NCI-H187 treated with DMSO at 0.1 percent for 48 hours (cell line): ENCODE results near the gene CYP4F11.
"Not testable (repeated sequence)": the region's sequence is repeated elsewhere in the genome, so short reads cannot be mapped to it uniquely, and the experiment has no call there.

ENCODE experiments used
- DNase-seq: peaks from one replicate; lab custom pipeline; 2025; lab: John Stamatoyannopoulos, UW

Gene CYP4F11, protein sequence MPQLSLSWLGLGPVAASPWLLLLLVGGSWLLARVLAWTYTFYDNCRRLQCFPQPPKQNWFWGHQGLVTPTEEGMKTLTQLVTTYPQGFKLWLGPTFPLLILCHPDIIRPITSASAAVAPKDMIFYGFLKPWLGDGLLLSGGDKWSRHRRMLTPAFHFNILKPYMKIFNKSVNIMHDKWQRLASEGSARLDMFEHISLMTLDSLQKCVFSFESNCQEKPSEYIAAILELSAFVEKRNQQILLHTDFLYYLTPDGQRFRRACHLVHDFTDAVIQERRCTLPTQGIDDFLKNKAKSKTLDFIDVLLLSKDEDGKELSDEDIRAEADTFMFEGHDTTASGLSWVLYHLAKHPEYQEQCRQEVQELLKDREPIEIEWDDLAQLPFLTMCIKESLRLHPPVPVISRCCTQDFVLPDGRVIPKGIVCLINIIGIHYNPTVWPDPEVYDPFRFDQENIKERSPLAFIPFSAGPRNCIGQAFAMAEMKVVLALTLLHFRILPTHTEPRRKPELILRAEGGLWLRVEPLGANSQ

DNA sequence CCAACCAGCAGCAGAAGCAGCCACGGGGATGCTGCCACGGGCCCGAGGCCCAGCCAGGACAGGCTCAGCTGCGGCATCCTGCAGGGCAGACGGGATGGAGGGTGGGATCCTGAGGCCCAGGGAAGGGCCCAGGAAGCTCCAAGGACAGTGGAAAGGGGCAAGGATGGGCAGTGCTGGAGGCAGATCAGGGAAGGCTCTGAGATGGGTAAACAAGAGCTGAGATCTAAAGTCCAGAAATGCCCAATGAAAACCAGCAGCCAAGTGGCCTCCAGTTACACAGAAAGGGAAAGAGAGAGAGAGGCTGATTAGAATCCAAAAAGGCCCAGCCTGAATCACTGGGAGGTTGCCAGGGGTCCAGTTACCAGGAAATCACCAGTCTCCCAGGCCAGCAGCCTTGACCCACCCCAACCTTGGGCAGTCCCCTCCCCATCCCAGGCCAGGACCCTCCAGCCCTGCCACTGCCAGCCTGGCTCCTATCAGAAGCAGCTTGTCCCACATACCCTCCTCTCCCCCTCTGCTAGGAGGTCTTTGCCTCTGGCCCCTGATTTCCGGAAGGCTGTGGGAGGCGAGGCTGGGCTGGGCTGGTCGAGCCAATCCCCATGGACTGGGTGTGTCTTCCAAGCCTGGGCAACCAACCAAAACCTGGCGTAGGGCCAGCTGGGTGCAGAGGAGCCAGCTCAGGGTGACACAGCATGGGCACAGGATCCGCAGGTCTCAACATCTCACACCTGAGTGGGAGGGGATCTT, at the start of gene CYP4F11:
Gene CYP4F11 (minus strand): TSS at position 198 of the 747 bp plus-strand sequence. CDS start 121 bp downstream, at position 77.
- DNase-seq, result no peak

DNA sequence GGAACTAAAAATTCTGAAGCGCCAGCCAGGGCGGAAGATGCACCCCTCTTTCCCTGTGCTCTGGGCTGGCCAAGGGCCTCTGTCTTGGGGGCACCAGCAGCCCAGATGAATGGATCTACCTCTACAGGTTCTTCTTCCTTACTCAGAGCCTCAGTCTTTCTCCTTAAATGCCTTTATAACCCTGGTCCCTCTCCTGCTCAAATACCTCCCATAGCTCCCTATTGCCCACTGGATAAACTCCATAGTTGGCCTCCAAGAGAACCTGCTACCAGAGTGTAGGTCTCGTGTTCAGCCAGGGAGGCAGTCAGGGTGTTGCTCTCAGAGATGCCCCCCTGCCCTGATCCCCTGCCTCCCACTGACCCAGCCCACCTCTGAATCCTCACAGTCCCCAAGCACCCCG, 45.0 kb upstream of the CYP4F11 start:
- no peak for DNase-seq

DNA sequence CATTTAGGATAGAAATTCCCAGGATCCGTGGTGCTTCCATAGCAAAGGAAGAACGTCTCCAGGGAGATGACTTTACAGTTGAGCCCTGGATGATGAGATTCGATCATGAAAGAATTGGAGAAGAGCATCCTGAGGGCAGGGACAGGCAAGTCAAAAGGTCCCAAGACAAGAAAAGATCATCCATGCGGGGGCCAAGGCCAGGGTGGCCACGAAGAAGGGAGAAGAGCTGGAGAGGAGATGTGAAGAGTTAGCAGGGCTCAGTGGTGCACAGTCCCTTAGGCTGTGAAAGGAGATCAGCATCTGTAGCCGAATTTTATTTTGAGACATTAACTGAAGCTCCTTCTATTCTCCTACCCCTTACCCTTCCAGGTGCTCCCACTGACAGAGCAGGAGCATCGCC, 43.4 kb upstream of the CYP4F11 start:
- no peak for DNase-seq

DNA sequence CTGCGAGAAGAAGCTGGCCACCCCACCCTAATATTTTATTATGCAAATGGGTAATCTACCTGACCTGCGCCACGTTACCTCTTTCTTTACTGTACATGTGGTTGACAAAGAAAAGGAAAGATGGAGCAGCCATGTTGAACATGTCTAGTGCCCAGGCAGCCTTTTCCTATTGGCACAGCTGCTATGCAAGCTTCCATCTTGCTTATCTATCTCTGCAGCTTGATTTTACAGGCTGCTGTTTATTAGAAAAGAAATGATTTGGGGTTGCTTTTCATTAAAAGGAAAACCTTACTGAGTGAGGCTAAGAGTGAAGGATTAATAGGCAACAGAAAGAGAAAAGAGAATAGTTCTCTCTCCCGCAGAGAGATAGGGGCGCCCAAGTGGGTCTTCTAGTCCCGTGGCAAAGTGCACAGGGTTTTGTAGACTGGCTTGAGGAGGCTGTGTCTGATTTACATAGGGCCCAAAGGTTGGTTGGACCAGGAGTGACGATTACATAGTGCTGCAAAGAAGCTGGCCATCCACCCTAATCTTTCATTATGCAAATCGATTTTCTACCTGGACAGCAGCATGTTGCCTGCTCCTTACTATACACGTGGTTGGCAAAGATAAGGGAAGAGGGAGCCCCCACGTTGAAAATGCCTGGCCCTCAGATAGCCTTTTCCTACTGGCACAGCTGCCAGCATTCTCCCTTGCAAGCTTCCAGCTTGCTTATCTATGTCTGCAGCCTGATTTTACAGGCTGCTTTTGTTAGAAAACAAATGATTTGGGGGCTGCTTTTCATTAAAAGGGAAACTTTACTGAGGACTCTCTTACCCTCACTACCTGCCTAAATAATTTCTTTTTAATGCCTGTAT, 42.7 kb upstream of the CYP4F11 start:
- DNase-seq, result no peak

DNA sequence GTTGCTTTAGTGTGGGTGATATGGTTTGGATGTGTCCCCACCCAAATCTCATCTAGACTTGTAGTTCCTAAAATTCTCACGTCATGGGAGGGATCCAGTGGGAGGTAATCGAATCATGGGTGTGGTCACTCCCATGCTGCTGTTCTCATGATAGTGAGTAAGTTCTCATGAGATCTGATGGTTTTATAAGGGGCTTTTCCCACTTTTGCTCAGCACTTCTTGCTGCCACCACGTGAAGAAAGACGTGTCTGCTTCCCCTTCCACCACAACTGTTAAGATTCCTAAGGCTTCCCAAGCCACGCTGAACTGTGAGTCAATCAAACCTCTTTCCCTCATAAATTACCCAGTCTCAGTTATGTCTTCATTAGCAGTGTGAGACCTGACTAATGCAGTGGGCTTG, 40.5 kb upstream of the CYP4F11 start:
- DNase-seq, result no peak

DNA sequence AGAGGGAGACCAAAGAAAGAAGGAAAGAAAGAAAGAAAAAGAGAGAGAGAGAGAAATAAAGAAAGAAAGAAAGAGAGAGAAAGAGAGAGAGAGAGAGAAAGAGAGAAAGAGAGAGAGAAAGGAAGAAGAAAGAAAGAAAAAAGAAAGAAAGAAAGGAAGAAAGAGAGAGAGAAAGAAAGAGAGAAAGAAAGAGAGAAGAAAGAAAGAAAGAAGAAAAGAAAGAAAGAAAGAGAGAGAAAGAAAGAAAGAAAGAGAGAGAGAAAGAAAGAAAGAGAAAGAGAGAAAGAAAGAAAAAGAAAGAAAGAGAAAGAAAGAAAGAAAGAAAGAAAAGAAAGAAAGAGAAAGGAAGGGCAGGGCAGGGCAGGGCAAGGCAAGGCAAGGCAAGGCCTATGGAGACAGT, 37.7 kb upstream of the CYP4F11 start:
- not testable (repeated sequence) for DNase-seq

DNA sequence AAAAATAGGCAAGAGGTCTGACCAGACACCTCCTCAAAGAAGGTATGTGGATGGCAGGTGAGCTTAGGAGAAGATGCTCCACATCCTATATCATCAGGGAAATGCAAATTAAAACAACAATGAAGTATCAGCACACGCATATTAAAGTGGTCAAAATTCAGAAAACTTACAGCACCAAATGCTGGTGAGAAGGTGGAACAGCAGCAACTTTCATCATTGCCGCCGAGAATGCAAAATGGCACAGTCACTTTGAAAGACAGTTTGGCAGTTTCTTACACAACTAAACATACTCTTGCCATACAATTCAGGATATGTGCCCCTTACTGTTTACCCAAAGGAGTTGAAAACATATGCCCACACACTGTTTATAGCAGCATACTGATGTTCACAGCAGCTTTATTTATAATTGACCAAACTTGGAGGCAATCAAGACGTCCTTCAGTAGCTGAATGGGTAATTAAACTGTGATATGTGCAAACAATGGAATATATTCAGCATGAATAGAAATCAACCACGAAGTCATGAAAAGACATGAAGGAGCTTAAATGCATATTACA, 37.0 kb upstream of the CYP4F11 start:
- DNase-seq, result no peak

DNA sequence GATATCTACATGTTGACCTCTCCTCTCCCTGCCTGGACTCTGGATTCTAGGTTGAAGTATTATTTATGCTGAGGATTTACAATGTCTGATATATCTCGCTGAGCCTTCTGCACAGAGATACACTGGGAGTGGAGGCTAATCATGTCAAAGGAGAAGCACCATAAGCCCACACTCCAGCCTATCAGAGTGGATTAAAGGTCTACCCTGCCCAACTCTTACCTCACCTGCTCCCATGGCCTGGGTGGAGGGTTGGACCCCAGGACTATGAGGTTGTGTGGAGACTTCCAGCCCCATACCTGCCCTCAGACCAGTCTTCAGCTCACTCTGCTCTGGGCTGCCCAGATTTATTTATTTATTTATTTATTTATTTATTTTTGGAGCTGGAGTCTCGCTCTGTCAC, 29.9 kb upstream of the CYP4F11 start:
- DNase-seq, result no peak

DNA sequence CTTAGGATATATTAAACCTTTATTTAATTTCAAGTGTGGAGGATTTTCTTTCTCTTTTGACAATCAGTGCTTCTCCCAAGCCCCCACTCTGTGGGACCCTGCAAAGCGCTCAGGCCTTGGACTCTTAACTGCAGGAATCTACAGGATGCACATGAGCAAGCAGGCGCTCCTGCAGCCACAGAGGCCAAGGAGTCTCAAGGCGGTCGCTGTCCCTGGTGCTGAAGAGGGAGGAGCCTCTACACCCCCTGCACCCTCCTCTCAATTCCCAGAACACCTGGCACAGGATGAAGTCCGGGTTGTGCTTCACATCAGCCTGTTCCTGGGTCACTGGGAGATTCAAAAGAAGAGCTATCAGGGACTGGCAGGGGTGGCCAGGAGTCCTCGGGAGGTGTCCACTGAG, 28.0 kb upstream of the CYP4F11 start:
- no peak for DNase-seq

DNA sequence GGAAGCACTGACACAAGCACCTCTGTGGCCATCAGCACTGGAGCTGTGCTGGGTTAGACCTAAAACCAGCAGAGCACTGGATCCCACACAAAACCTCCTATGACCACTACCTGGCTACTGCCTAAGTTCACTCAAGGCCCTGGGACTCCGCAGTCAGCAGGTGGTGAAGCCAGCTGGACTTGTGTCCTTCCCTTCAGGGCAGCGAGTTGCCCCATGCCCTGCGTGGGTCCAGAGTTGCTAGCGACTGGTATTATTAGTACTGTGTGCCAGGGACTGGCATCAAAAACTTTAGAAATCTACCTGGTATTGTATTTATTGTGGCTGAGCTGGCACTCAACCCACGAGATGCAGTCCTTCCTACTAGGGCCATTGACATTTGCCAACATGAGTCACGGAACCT, 20.5 kb upstream of the CYP4F11 start:
- DNase-seq, result no peak

DNA sequence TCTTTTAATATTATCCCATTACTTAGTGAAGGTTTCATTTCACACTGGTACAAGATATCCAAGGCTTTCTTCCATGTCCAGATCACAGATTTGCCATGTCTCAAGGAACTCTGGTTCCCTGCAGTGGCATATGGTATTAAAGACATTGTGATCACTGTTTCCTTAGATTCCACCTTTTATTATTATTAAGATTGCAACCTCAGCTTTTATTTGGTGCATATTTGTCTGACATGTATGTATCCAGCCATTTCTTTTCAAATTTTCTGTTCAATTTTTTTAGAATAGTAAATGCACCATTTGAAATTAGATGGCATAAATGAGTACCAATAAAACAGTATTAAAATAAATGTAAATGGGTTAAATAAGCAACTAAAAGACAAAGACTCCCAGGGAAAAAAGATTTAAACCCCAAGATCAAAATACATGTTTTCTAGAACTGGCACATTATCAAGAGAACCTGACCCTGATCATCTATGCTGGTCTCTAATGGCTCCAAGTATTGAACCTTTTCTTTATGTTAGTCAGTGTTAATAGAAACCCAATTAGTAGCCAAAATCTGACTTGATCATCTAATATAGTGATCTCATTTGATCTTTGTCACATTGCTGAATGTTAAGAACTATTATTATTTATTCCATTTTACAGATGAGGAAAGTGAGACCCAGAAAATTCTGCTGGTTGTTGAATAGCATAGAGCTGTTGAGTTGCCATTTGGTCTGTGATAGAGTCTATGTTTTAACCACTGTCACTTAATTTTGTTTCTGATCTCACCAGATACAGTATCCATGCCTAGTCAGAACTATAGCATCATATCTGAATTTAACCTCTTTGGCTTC, 14.1 kb upstream of the CYP4F11 start, which contains the start of gene OR10H4:
Gene OR10H4 (plus strand): TSS at position 786 of the 836 bp plus-strand sequence. CDS start 0 bp downstream, at position 786.
- DNase-seq, result no peak

DNA sequence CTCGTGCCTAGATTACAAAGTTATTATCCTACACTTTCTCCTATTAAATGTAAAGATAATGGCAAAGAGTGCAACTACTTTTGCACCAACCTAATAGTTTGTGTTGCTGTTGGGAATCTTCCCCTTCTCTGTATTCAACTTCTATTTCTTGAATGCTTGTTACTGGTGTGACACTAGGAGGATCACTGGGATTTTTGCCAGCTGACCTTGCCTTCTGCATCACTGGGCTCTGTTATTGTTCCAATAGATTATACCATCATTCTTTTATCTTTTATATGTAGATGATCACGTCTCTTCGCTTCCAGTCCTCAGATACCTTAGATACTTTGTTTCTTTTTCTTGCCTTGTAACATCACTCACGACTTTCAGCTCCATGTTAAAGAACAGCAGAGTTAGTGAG, 11.0 kb upstream of the CYP4F11 start:
- no peak for DNase-seq

DNA sequence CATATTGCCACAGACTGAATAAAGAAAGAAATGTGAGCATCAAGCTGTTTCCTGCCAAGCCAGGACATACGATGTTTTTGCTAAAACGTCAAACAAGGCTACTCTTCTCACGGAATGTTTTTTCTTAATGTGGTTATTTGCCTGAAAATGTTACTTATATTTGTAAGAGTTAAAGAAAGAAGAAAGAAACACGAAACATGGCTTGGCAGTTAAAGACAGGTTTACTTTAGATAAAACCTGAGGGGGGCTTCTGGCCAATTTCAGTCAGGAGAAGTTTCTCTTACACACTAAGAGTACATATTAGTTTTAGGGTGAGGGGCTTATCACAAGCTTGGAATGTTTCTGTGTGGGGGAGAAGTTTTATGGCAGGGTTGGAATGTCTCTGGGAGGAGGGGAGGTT, 10.1 kb upstream of the CYP4F11 start:
- DNase-seq, result no peak

DNA sequence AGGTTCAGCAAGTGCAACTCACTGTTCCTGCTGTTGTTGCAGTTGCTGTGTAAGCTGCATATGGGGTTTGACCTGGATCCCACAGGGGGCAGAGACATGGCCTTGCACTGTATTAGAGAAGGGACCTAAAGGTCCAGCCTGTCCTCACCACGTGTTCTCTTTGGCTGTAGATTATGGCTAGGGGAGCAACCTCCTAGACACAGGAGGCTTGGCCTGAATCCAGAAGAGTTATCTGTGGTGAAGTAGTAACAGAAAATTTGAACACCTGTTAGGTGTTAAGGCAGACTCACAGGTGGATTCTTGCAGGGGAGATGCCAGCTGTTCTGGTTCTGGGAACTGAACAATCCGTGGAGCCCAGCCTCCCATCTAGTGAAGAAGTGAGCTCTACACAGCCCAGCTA, 3.4 kb upstream of the CYP4F11 start:
- DNase-seq, result no peak

DNA sequence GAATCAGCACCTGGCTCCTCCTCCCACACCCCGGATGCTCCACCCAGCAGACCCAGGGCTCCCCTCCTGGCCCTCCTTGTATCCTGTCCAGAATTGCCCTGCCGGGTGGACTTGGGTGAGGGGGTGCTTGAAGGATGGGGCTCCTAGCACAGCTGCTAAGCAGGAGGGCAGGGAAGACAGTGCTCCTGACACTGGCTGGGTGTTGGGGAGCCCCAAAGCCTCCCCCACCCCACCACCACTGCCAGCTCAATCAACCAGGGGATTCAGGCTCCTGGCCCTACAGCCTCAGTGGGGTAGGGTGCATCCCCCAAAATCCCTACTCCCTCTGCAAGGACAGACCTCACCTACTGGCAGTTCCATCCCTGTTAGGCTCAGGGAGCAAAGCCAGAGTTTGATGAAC, 2.6 kb upstream of the CYP4F11 start:
- DNase-seq, result no peak

DNA sequence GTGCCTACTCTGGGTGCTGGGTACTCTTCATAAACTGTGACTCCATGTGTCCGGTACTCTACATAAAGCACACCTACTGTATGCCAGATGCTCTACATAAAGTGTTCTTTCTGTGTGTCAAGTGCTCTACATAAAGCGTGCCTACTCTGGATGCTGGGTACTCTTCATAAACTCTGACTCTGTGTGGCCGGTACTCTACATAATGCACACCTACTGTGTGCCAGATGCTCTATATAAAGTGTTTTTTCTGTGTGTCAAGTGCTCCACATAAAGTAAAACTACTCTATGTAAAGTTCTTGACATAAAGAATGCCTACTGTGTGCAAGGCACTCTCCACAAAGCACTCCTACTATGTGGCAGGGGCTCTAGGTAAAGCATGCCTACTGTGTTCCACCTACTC, 1.8 kb upstream of the CYP4F11 start:
- no peak for DNase-seq

DNA sequence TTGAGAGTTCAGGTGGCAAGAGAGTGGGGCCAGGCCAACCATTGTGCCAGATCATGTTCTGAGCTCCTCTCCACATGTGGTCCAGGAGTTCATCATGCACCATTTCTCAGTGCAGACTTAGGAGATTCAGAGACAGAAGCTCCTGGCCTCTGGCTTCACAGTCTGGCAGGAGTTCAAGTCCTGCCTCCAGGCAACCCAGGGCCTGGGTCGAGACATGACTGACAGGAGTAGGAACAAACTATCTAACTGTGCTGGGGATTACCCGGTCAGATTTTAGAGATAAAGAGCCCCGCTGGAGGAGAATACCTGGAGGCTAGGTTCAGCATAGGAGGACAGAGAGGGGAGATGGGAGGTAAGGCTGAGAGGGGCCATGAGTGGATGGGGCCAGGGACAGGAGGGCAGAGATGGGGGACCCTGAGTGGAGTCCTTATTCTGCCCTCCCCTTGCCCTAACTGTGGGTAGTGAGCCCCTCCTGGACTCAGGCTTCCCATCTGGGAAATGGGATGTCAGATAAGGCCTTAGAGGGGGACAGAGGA, 906 bp upstream of the CYP4F11 start:
- no peak for DNase-seq

DNA sequence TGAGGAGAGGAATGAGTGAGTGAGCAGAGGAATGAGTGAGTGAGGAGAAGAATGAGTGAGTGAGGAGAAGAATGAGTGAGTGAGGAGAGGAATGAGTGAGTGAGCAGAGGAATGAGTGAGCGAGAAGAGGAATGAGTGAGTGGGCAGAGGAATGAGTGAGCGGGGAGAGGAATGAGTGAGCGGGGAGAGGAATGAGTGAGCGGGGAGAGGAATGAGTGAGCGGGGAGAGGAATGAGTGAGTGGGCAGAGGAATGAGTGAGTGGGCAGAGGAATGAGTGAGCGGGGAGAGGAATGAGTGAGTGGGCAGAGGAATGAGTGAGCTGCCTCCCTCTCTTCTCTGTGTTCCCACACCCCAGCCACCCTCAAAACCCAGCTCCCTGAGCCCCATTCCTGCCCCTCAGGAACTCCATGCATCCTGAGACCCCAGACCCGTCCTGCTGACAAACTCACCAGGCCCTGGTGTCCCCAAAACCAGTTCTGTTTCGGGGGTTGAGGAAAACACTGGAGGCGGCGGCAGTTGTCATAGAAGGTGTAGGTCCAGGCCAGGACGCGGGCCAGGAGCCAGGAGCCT, 483 bp downstream of the CYP4F11 start:
- not testable (repeated sequence) for DNase-seq

DNA sequence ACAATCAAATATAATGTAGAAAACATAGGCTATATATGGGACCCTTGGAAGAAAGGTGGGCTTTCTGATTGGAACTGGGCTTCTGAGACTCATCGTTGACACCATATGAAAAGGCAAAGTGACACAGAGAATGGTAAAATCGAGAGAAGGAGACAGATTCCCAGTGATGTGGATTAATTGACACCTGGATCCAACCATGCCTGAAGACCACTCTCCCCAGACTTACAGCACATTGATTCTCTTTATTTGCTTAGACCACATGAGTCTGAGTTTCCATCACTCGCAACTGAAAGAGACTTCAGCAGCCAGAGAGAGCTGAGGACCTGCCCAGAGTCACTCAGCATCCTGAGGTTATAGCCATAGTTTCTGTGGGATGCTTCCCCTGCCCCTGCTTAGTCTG, 6.0 kb downstream of the CYP4F11 start:
- DNase-seq, result no peak

DNA sequence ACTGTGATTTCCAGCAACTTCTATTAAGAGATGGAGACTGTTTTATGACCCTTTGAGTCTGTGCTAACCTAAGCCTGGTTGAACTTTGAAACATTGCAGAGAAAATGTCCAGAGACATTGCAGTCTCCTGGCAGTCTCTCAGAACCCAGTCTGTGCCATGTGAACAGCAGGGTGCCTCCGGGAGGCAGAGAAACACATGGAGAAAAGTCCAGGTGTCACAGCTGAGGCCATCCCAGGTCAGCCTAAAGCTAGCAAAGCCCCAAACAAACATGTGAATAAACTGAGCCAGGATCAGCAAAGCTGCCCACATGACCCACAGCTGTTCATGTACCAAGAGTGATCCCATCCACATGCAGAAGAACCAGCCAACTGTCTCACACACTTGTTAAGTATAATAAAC, 7.8 kb downstream of the CYP4F11 start:
- no peak for DNase-seq
